Hepatocyte (in vitro differentiated cells): ENCODE results near the gene SAMD13.

Experiments
- CTCF ChIP-seq: fragments of 200-600 bp; sonication (generic); IDR thresholded peaks from 2 replicates; pipeline ENCODE4 v1.5.1; 2016; ENCODE audit warnings: antibody characterized with exemption, mild to moderate bottlenecking; ENCODE audit not compliant: poor library complexity
- EZH2 ChIP-seq: fragments of 200-600 bp; sonication (generic); IDR thresholded peaks from 2 replicates; pipeline ENCODE4 v1.6.1; 2016; ENCODE audit warnings: antibody characterized with exemption, mild to moderate bottlenecking, borderline replicate concordance
- EZH2phosphoT487 ChIP-seq: fragments of 200-600 bp; sonication (generic); IDR thresholded peaks from one replicate; pipeline ENCODE4 v1.6.1; 2018; ENCODE audit warnings: antibody characterized with exemption, mild to moderate bottlenecking, low read depth, moderate library complexity; ENCODE audit not compliant: unreplicated experiment, severe bottlenecking

- TF ChIP-seq EZH2phosphoT487, result no peak
- TF ChIP-seq CTCF, result no peak
- no peak for TF ChIP-seq EZH2
These were observed 66.9 kb downstream of the SAMD13 start for GRCh38 chr1:84368441-84368840.
